ENCODE measurements around the gene LZTR1.

The LZTR1 gene

GRCh38 chr22:20994902-20995241 is 12.8 kb downstream of the LZTR1 start:
- no peak for TF ChIP-seq CTCF (IDR thresholded peaks at IDR 0.05; ENCODE audit: low read depth, low read length)
- no peak for DNase-seq (ENCODE audit: extremely low read depth, low read depth)

- no peak for DNase-seq (ENCODE audit: extremely low read depth, low read depth)
- no peak for TF ChIP-seq CTCF (IDR thresholded peaks at IDR 0.05; ENCODE audit: low read depth, low read length)
These were observed 13.4 kb downstream of the LZTR1 start for GRCh38 chr22:20995329-20996030.

GRCh38 chr22:20996031-20996410 is 13.9 kb downstream of the LZTR1 start:
- no peak for DNase-seq (ENCODE audit: extremely low read depth, low read depth)
- no peak for TF ChIP-seq CTCF (IDR thresholded peaks at IDR 0.05; ENCODE audit: low read depth, low read length)

DNA sequence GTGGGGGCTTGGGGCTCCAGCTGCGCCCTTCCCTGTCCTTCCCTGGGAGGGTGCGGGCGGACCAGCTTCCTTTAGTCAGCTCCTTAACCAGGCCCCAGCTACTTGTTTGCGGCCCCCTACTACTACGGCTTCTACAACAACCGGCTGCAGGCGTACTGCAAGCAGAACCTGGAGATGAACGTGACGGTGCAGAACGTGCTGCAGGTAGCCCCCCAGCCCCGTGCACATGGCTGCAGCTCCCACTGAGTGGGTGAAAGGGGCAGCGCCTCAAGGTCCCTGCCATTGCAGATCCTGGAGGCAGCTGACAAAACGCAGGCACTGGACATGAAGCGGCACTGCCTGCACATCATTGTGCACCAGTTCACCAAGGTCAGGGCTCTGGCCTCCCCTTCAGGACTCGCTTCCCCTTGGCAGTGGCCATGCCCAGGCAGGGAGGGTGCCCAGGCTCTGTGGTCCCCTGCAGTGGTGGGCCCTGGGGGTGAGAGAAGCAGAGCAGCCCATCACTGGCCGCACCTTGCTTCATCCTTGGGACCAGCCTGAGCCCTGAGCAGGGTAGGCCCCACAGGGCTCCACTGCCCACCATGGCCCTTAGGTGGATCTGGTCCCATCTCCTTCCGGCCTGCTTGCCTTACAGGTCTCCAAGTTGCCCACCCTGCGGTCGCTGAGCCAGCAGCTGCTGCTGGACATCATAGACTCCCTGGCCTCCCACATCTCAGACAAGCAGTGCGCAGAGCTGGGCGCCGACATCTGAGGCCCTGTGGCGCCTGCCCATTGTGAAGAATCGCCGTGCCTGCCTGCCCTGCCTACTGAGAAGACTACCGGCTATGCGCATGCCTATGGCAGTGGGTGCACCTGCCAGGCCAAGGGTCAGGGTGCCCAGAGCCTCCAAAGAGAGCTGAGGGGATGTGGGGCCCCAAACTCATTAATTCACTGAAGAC is 14.8 kb downstream of the LZTR1 start:
- DNase-seq (ENCODE audit: extremely low read depth, low read depth) = no peak
- no peak for TF ChIP-seq CTCF (IDR thresholded peaks at IDR 0.05; ENCODE audit: low read depth, low read length)

DNA sequence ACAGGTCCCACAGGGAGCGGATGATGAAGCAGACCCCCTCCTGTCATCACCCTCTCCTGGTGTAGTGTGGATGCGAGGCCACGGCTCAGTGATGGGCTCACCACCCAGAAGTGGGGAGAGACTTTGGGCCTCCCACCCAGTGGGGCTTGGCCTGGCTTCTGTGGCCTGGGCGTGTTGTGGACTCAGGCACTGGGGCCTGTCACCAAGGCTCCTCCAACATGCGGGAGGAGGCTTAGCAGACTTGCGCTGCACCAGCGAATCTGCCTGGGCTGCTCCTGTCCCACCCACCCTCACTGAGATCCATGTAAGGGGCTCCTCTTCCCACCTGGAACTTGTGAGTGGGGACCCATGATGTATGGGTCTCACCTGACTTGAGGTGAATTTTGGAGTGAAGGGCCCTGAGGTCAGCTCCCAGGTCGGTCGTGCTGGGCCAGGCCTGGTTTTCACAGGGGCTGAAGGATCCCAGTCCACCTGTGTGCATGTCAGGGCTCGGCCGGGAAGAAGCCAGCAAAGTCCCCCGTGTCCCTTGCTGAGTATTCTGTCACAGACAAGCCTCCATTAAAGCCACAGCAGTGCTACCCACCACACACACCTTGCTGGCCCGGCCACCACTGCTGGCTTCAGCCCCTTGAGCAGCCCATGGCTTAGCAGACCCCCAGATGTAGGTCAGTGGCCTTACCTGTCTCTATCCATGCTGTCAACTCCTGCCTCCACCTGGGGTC is 15.6 kb downstream of the LZTR1 start:
- DNase-seq (ENCODE audit: extremely low read depth, low read depth) = no peak
- no peak for TF ChIP-seq CTCF (IDR thresholded peaks at IDR 0.05; ENCODE audit: low read depth, low read length)

DNA sequence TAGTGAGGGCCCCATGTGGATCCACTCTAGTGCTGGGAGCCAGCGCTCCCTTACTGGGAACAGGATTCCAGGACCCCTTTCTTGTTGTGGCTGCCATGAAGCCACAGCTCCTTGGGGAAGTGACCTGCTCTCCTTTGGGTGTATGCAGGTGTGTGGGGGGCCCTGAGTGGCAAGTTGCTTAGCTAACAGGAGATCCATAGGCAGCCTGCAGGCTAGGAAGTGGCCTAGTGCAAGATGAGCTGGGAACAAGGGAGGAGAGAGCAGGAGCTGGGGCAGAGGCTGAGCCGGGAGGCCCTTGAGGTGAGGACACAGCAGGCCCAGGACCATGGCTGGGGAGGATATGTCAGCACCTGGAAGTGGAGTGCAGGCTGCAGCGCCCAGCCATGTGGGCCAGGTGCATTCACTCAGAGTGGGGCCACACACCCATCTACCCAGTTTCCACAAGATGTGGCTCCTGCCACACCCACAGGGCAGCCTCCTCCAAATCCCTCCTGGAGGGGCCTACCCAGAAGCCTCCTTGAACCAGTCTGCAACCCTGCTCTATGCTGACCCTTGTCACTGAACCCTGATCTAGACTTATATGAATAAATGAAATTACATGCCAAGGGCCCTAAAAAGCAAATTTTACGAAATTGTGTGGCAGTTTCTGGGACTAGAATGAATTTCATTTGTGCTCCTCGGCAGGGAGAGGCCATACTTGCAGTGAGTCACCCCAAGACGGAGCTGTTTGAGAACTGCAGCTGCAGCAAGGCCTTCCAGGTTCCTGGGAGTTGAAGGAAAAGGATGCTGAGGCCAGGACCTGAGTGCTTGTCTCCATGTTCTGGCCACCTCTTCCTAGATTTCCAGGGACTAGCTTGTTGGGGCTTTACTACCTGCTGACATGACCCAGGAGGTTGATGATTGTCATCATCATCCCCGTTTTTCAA is 16.6 kb downstream of the LZTR1 start:
- no peak for TF ChIP-seq CTCF (IDR thresholded peaks at IDR 0.05; ENCODE audit: low read depth, low read length)
- no peak for DNase-seq (ENCODE audit: extremely low read depth, low read depth)

All from AG09319 (cell line).